Endodermal cell (in vitro differentiated cells): Measurements from ENCODE around the gene CAMKK2. TPM values are rescaled to one million over a fixed set of nuclear protein-coding genes. Genes with fewer than 3 reads are reported as not detected.

ENCODE experiments used
- DNase-seq: peaks from one replicate; pipeline ENCODE4 v3.0.0-alpha.2; 2017
- H3K27ac ChIP-seq: 2 replicates; pipeline ENCODE4 v1.5.1; 2013; ENCODE audit warnings: mild to moderate bottlenecking, low read depth, low read length, moderate library complexity
- H3K27me3 ChIP-seq: 2 replicates; pipeline ENCODE4 v1.6.1; 2013; ENCODE audit warnings: mild to moderate bottlenecking, low read length, moderate library complexity; ENCODE audit not compliant: insufficient read depth, control insufficient read depth, poor library complexity, severe bottlenecking
- H3K36me3 ChIP-seq: 2 replicates; pipeline ENCODE4 v1.7.0; 2013; ENCODE audit warnings: mild to moderate bottlenecking, low read length, moderate library complexity; ENCODE audit not compliant: control insufficient read depth, insufficient read depth
- H3K4me1 ChIP-seq: one replicate; pipeline ENCODE4 v1.7.0; 2013; ENCODE audit warnings: low read length; ENCODE audit not compliant: control insufficient read depth, insufficient read depth
- H3K4me3 ChIP-seq: 2 replicates; pipeline ENCODE4 v1.5.1; 2013; ENCODE audit warnings: mild to moderate bottlenecking, low read length, moderate library complexity
- H3K9ac ChIP-seq: 2 replicates; pipeline ENCODE4 v1.6.1; 2013; ENCODE audit warnings: mild to moderate bottlenecking, low read length, moderate library complexity; ENCODE audit not compliant: poor library complexity, severe bottlenecking; ENCODE audit errors: extremely low read depth
- H3K9me3 ChIP-seq: 2 replicates; pipeline ENCODE4 v1.6.1; 2013; ENCODE audit warnings: mild to moderate bottlenecking, low read length, moderate library complexity; ENCODE audit not compliant: control insufficient read depth
- H3K27ac Mint-ChIP-seq: 2 replicates; pipeline ENCODE4 v1.8.0; 2020; ENCODE audit warnings: mixed read lengths
- H3K27me3 Mint-ChIP-seq: 2 replicates; pipeline ENCODE4 v1.8.0; 2021; ENCODE audit warnings: mild to moderate bottlenecking, mixed read lengths; ENCODE audit not compliant: insufficient read depth
- H3K36me3 Mint-ChIP-seq: 2 replicates; pipeline ENCODE4 v1.8.0; 2020; ENCODE audit warnings: low read depth, mixed read lengths
- H3K4me1 Mint-ChIP-seq: 2 replicates; pipeline ENCODE4 v1.8.0; 2020; ENCODE audit warnings: mixed read lengths
- H3K4me3 Mint-ChIP-seq: 2 replicates; pipeline ENCODE4 v1.8.0; 2020; ENCODE audit warnings: mild to moderate bottlenecking, moderate library complexity, mixed read lengths
- H3K9me3 Mint-ChIP-seq: 2 replicates; pipeline ENCODE4 v1.8.0; 2020; ENCODE audit warnings: mild to moderate bottlenecking, mixed read lengths
- CTCF ChIP-seq: fragments of 200-600 bp; sonication (generic); conservative IDR thresholded peaks from 2 replicates; pipeline ENCODE4 v1.5.0; 2021; ENCODE audit warnings: antibody characterized with exemption, mild to moderate bottlenecking
- WGBS, 2 experiments: methylation state at CpG; one replicate each; pipeline versions ENCODE4 v1.1.5 to v1.1.7; 2013; ENCODE audit warnings: missing lambda C conversion rate in 2 of 2, mixed read lengths in 1 of 2; ENCODE audit not compliant: insufficient coverage in 1 of 2, insufficient read length in 1 of 2; 5-methylcytosine and 5-hydroxymethylcytosine counted together
- total RNA-seq, 2 donors: library from RNA; stranded (reverse); fragmentation: NEBNext Ultra II Directional in 1 of 2; extraction: Animal tissue kit (Norgen Biotek cat#: 25700) in 1 of 2; gene quantifications; 2 replicates in 1 of 2; 3 replicates in 1 of 2; pipeline ENCODE4 v1.2.1, GENCODE V29; 2021

CAMKK2 gene
- total RNA-seq, 2 donors from 2014 or later, result 95.8 to 113 TPM

- H3K36me3 Mint-ChIP-seq, result peaks cover 49% of the 10 kb centered on the region
- no peak for TF ChIP-seq CTCF
- no peaks in the 10 kb centered on the region for H3K27me3 ChIP-seq
- H3K4me3 Mint-ChIP-seq, result no peak overlapping the region
- 79 to 100% methylated on average over 1 to 9 of the region's 9 CpGs for WGBS, 2 experiments
- no peaks in the 10 kb centered on the region for H3K9me3 Mint-ChIP-seq
- DNase-seq, result no peak
- H3K4me1 Mint-ChIP-seq, result peaks cover 19% of the 10 kb centered on the region
- no peaks in the 10 kb centered on the region for H3K27me3 Mint-ChIP-seq
- H3K27ac Mint-ChIP-seq, result no peak overlapping the region
- no peak overlapping the region for H3K4me3 ChIP-seq
- H3K36me3 ChIP-seq, result peaks cover 16% of the 10 kb centered on the region
- no peak overlapping the region for H3K9ac ChIP-seq
- no peak overlapping the region for H3K27ac ChIP-seq
- H3K9me3 ChIP-seq, result no peaks in the 10 kb centered on the region
- peaks cover 7% of the 10 kb centered on the region for H3K4me1 ChIP-seq
Observed at GRCh38 chr12:121288986-121289385, 7.5 kb downstream of the CAMKK2 start.

GRCh38 chr12:121288158-121288845, 8.2 kb downstream of the CAMKK2 start:
- WGBS, 2 experiments, result 72 to 88% methylated on average over 6 to 10 of the region's 10 CpGs
- peaks cover 46% of the 10 kb centered on the region for H3K36me3 Mint-ChIP-seq
- H3K4me1 Mint-ChIP-seq, result peaks cover 20% of the 10 kb centered on the region
- peak overlapping the region; percentile 26 for H3K27ac Mint-ChIP-seq
- peak; percentile 66 for DNase-seq
- TF ChIP-seq CTCF, result no peak
- peaks cover 8% of the 10 kb centered on the region for H3K4me1 ChIP-seq
- H3K27ac ChIP-seq, result no peak overlapping the region
- H3K27me3 Mint-ChIP-seq, result no peaks in the 10 kb centered on the region
- no peaks in the 10 kb centered on the region for H3K9me3 ChIP-seq
- no peak overlapping the region for H3K4me3 ChIP-seq
- H3K9ac ChIP-seq, result no peak overlapping the region
- peaks cover 16% of the 10 kb centered on the region for H3K36me3 ChIP-seq
- H3K9me3 Mint-ChIP-seq, result no peaks in the 10 kb centered on the region
- H3K27me3 ChIP-seq, result no peaks in the 10 kb centered on the region
- H3K4me3 Mint-ChIP-seq, result peak overlapping the region; percentile 6

- no peaks in the 10 kb centered on the region for H3K27me3 ChIP-seq
- no peak overlapping the region for H3K27ac Mint-ChIP-seq
- peaks cover 21% of the 10 kb centered on the region for H3K4me1 Mint-ChIP-seq
- no peak overlapping the region for H3K27ac ChIP-seq
- no peaks in the 10 kb centered on the region for H3K9me3 Mint-ChIP-seq
- no peaks in the 10 kb centered on the region for H3K27me3 Mint-ChIP-seq
- H3K36me3 ChIP-seq, result peaks cover 11% of the 10 kb centered on the region
- no peak overlapping the region for H3K9ac ChIP-seq
- 95 to 98% methylated on average over 6 to 10 of the region's 10 CpGs for WGBS, 2 experiments
- no peak overlapping the region for H3K4me3 Mint-ChIP-seq
- no peak for DNase-seq
- TF ChIP-seq CTCF, result no peak
- H3K4me1 ChIP-seq, result peaks cover 11% of the 10 kb centered on the region
- H3K36me3 Mint-ChIP-seq, result peaks cover 40% of the 10 kb centered on the region
- no peak overlapping the region for H3K4me3 ChIP-seq
- no peaks in the 10 kb centered on the region for H3K9me3 ChIP-seq
Observed at GRCh38 chr12:121287267-121287954, 9.1 kb downstream of the CAMKK2 start.
